Panc1 (cell line): Measurements from ENCODE around the gene FLOT2.

Experiments used
- CTCF ChIP-seq: fragments of 450-650 bp; IDR thresholded peaks from 2 replicates; pipeline ENCODE4 v1.5.1; 2017; ENCODE audit warnings: mild to moderate bottlenecking
- POLR2AphosphoS5 ChIP-seq: IDR thresholded peaks from 2 replicates; pipeline ENCODE4 v1.6.1; 2012; ENCODE audit warnings: mild to moderate bottlenecking, low read depth, low read length, moderate library complexity
- SIN3A ChIP-seq: IDR thresholded peaks from 2 replicates; pipeline ENCODE4 v1.6.1; 2012; ENCODE audit warnings: low read depth, mild to moderate bottlenecking, low read length, moderate library complexity, borderline replicate concordance; ENCODE audit not compliant: insufficient read depth
- TCF7L2 ChIP-seq: IDR thresholded peaks from 2 replicates; pipeline ENCODE4 v1.6.1; 2011; ENCODE audit warnings: mild to moderate bottlenecking, low read depth, low read length, inconsistent platforms

DNA sequence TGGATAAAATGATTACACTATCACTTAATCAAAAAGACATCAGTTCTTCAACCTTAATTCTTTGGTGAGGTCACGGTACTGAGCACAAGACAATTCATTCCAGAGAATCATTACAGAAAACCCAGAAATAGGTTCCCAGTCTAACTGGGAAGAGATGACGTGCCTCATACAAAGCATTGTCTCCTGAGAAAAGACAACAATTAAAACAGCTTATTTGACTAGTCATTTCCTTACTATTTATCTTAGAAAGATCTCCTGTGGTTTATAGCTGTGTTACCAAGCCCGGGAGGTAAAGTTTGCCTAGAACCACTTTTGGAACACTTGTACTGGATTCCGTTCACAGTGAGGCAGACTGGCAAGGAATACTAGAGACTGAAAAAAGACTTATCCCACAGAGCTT lies 48.7 kb upstream of the FLOT2 start:
- TF ChIP-seq CTCF: no peak
- no peak for TF ChIP-seq POLR2AphosphoS5
- no peak for TF ChIP-seq TCF7L2
- TF ChIP-seq SIN3A: no peak
